ENCODE data around the gene CASP7. TPM values are rescaled to one million over a fixed set of nuclear protein-coding genes. Genes with fewer than 3 reads are reported as not detected.
A peak's percentile ranks its signal among the peaks of the same experiment; 100 is the strongest.

The CASP7 gene
- total RNA-seq, 1 donor from 2014 or later: 18.4 TPM

- H3K4me3 ChIP-seq (ENCODE audit: low read depth, low read length): peak overlapping the region; percentile 83
- H3K36me3 ChIP-seq (ENCODE audit: control insufficient read depth, insufficient read depth, low read length): no peaks in the 10 kb centered on the region
- H3K27me3 ChIP-seq (ENCODE audit: control insufficient read depth, insufficient read depth, low read length): no peaks in the 10 kb centered on the region
- peak; percentile 81 for DNase-seq (ENCODE audit: low read depth)
- TF ChIP-seq CTCF (IDR thresholded peaks at IDR 0.05; ENCODE audit: insufficient read depth, low read length, poor library complexity, severe bottlenecking): no peak
Measured at GRCh38 chr10:113680190-113681111, 739 bp downstream of the CASP7 start.

- no peaks in the 10 kb centered on the region for H3K36me3 ChIP-seq (ENCODE audit: control insufficient read depth, insufficient read depth, low read length)
- H3K27me3 ChIP-seq (ENCODE audit: control insufficient read depth, insufficient read depth, low read length): no peaks in the 10 kb centered on the region
- H3K4me3 ChIP-seq (ENCODE audit: low read depth, low read length): no peak overlapping the region
- TF ChIP-seq CTCF (IDR thresholded peaks at IDR 0.05; ENCODE audit: insufficient read depth, low read length, poor library complexity, severe bottlenecking): no peak
- DNase-seq (ENCODE audit: low read depth): no peak
Measured at GRCh38 chr10:113681533-113682470, 2.1 kb downstream of the CASP7 start.

- DNase-seq (ENCODE audit: low read depth): no peak
- Histone ChIP-seq H3K36me3 (ENCODE audit: control insufficient read depth, insufficient read depth, low read length) (no peaks in the 10 kb centered on the region), H3K27me3 (ENCODE audit: control insufficient read depth, insufficient read depth, low read length) (no peaks in the 10 kb centered on the region), H3K4me3 (ENCODE audit: low read depth, low read length) (no peak overlapping the region)
- no peak for TF ChIP-seq CTCF (IDR thresholded peaks at IDR 0.05; ENCODE audit: insufficient read depth, low read length, poor library complexity, severe bottlenecking)
Measured at GRCh38 chr10:113683300-113683699, 3.6 kb downstream of the CASP7 start.

GRCh38 chr10:113686028-113686427 is 6.3 kb downstream of the CASP7 start:
- H3K27me3 ChIP-seq (ENCODE audit: control insufficient read depth, insufficient read depth, low read length): no peaks in the 10 kb centered on the region
- no peak overlapping the region for H3K4me3 ChIP-seq (ENCODE audit: low read depth, low read length)
- TF ChIP-seq CTCF (IDR thresholded peaks at IDR 0.05; ENCODE audit: insufficient read depth, low read length, poor library complexity, severe bottlenecking): no peak
- no peaks in the 10 kb centered on the region for H3K36me3 ChIP-seq (ENCODE audit: control insufficient read depth, insufficient read depth, low read length)
- no peak for DNase-seq (ENCODE audit: low read depth)

GRCh38 chr10:113687037-113687436 is 7.3 kb downstream of the CASP7 start:
- TF ChIP-seq CTCF (IDR thresholded peaks at IDR 0.05; ENCODE audit: insufficient read depth, low read length, poor library complexity, severe bottlenecking): no peak
- H3K36me3 ChIP-seq (ENCODE audit: control insufficient read depth, insufficient read depth, low read length): no peaks in the 10 kb centered on the region
- H3K4me3 ChIP-seq (ENCODE audit: low read depth, low read length): no peak overlapping the region
- no peaks in the 10 kb centered on the region for H3K27me3 ChIP-seq (ENCODE audit: control insufficient read depth, insufficient read depth, low read length)
- DNase-seq (ENCODE audit: low read depth): no peak

All from kidney epithelial cell (primary cell).